Mesenchymal stem cell (in vitro differentiated cells and primary cell): ENCODE measurements around the gene POLH.

ENCODE experiments used
- DNase-seq: peaks from one replicate; pipeline ENCODE4 v3.0.0-alpha.2; 2013
- H2AFZ ChIP-seq: one replicate; pipeline ENCODE4 v1.6.1; 2013; ENCODE audit warnings: low read depth, mild to moderate bottlenecking, control low read depth, inconsistent platforms, low read length, moderate library complexity
- H2AK5ac ChIP-seq: 2 replicates; pipeline ENCODE4 v1.6.1; 2013; ENCODE audit warnings: low read length, moderate library complexity, mild to moderate bottlenecking, inconsistent platforms; ENCODE audit not compliant: severe bottlenecking
- H2BK120ac ChIP-seq: one replicate; pipeline ENCODE4 v1.6.1; 2013; ENCODE audit warnings: low read depth, mild to moderate bottlenecking, inconsistent platforms, low read length, moderate library complexity
- H2BK12ac ChIP-seq, 2 experiments: one replicate each; pipeline ENCODE4 v1.6.1; 2013; ENCODE audit warnings: inconsistent platforms in 2 of 2, low read length in 2 of 2, mild to moderate bottlenecking in 2 of 2, moderate library complexity in 2 of 2, control low read depth in 1 of 2
- H2BK15ac ChIP-seq: one replicate; pipeline ENCODE4 v1.6.1; 2013; ENCODE audit warnings: mild to moderate bottlenecking, low read depth, inconsistent platforms; ENCODE audit not compliant: poor library complexity, severe bottlenecking
- H2BK5ac ChIP-seq: 2 replicates; pipeline ENCODE4 v1.6.1; 2013; ENCODE audit warnings: low read depth, mild to moderate bottlenecking, low read length, control low read depth, inconsistent platforms; ENCODE audit not compliant: poor library complexity, severe bottlenecking
- H3K14ac ChIP-seq, 2 experiments: one replicate each; pipeline ENCODE4 v1.6.1; 2013; ENCODE audit warnings: inconsistent platforms in 2 of 2, low read length in 2 of 2, control low read depth in 1 of 2, mild to moderate bottlenecking in 1 of 2, moderate library complexity in 1 of 2
- H3K18ac ChIP-seq, 2 experiments: one replicate each; pipeline ENCODE4 v1.6.1; 2013; ENCODE audit warnings: inconsistent platforms in 2 of 2, low read length in 2 of 2, control low read depth in 1 of 2, low read depth in 1 of 2, mild to moderate bottlenecking in 1 of 2
- H3K23ac ChIP-seq, 2 experiments: one replicate each; pipeline ENCODE4 v1.6.1; 2013; ENCODE audit warnings: inconsistent platforms in 2 of 2, low read length in 2 of 2, mild to moderate bottlenecking in 2 of 2, moderate library complexity in 2 of 2, control low read depth in 1 of 2
- H3K27ac ChIP-seq: 2 replicates; pipeline ENCODE4 v1.5.1; 2013; ENCODE audit warnings: mild to moderate bottlenecking, moderate library complexity, low read length, control low read depth, inconsistent platforms; ENCODE audit not compliant: poor library complexity, severe bottlenecking
- H3K27me3 ChIP-seq, 2 experiments: 2 replicates each; pipeline versions ENCODE4 v1.6.1 to v1.7.0; 2013; ENCODE audit warnings: low read length in 2 of 2, mild to moderate bottlenecking in 2 of 2, moderate library complexity in 2 of 2, control low read depth in 1 of 2, inconsistent platforms in 1 of 2; ENCODE audit not compliant: control insufficient read depth in 1 of 2, insufficient read depth in 1 of 2
- H3K36me3 ChIP-seq, 2 experiments: 2 replicates each; pipeline versions ENCODE4 v1.6.1 to v1.7.0; 2013; ENCODE audit warnings: low read length in 2 of 2, control low read depth in 1 of 2, inconsistent platforms in 1 of 2, low read depth in 1 of 2, mild to moderate bottlenecking in 1 of 2; ENCODE audit not compliant: insufficient read depth in 2 of 2, control insufficient read depth in 1 of 2
- H3K4ac ChIP-seq, 2 experiments: one replicate each; pipeline ENCODE4 v1.6.1; 2013; ENCODE audit warnings: inconsistent platforms in 2 of 2, low read length in 2 of 2, mild to moderate bottlenecking in 2 of 2, moderate library complexity in 2 of 2, control low read depth in 1 of 2, low read depth in 1 of 2
- H3K4me1 ChIP-seq: 2 replicates; pipeline ENCODE4 v1.6.1; 2013; ENCODE audit warnings: low read depth, low read length, control low read depth; ENCODE audit not compliant: control insufficient read depth, insufficient read depth
- H3K4me2 ChIP-seq: 2 replicates; pipeline ENCODE4 v1.6.1; 2013; ENCODE audit warnings: low read length, mild to moderate bottlenecking, inconsistent platforms; ENCODE audit not compliant: poor library complexity, severe bottlenecking
- H3K4me3 ChIP-seq, 2 experiments: 2 replicates each; pipeline versions ENCODE4 v1.5.1 to v1.7.0; 2013; ENCODE audit warnings: low read length in 2 of 2, mild to moderate bottlenecking in 2 of 2, control low read depth in 1 of 2, low read depth in 1 of 2; ENCODE audit not compliant: insufficient read depth in 1 of 2
- H3K79me1 ChIP-seq: replicated peaks from 2 replicates; pipeline ENCODE4 v1.6.1; 2013; ENCODE audit warnings: mild to moderate bottlenecking, control low read depth, low read length, inconsistent platforms; ENCODE audit not compliant: poor library complexity, severe bottlenecking
- H3K9ac ChIP-seq: 2 replicates; pipeline ENCODE4 v1.7.0; 2013; ENCODE audit warnings: mild to moderate bottlenecking, low read length, moderate library complexity
- H3K9me3 ChIP-seq: 2 replicates; pipeline ENCODE4 v1.7.0; 2013; ENCODE audit warnings: mild to moderate bottlenecking, low read length; ENCODE audit not compliant: control insufficient read depth
- H4K8ac ChIP-seq: one replicate; pipeline ENCODE4 v1.6.1; 2013; ENCODE audit warnings: inconsistent platforms, mild to moderate bottlenecking, low read length, moderate library complexity
- H4K91ac ChIP-seq: one replicate; pipeline ENCODE4 v1.6.1; 2013; ENCODE audit warnings: mild to moderate bottlenecking, low read length, inconsistent platforms
- WGBS: methylation state at CpG from one replicate; pipeline ENCODE4 v1.1.7; 2013; ENCODE audit warnings: mixed read lengths; 5-methylcytosine and 5-hydroxymethylcytosine counted together

POLH gene

DNA sequence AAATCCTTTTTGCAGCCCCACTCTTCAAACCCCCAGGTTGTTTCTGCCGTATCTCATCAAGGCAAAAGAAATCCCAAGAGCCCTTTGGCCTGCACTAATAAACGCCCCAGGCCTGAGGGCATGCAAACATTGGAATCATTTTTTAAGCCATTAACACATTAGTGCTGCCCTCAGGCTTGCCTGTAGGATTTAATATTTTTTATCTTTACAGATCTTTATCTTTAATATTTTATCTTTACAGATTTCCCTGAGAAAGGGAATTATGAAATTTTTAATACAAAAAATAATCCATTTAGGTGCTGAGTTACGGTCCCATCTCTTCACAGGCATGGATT is 38.4 kb downstream of the POLH start:
- Histone ChIP-seq H3K4me1 (peaks cover 1% of the 10 kb centered on the region), H3K4me2 (no peak overlapping the region), H3K9ac (no peak overlapping the region), H2AK5ac (no peak overlapping the region), H3K27ac (no peak overlapping the region), H2BK15ac (no peak overlapping the region), H3K27me3 (no peaks in the 10 kb centered on the region), H3K4me3 (no peak overlapping the region), H3K14ac (no peak overlapping the region), H3K4ac (no peak overlapping the region), H4K91ac (no peak overlapping the region), H2BK120ac (no peak overlapping the region), H3K18ac (no peak overlapping the region), H2AFZ (no peak overlapping the region), H3K36me3 (peaks cover 38 to 68% of the 10 kb centered on the region in 2 experiments), H4K8ac (no peak overlapping the region), H2BK5ac (no peak overlapping the region), H3K23ac (no peak overlapping the region), H3K79me1 (peaks cover 11% of the 10 kb centered on the region), H2BK12ac (no peak overlapping the region), H3K9me3 (no peaks in the 10 kb centered on the region)
- 93% methylated on average over 2 of the region's 3 CpGs for WGBS
- DNase-seq: no peak

DNA sequence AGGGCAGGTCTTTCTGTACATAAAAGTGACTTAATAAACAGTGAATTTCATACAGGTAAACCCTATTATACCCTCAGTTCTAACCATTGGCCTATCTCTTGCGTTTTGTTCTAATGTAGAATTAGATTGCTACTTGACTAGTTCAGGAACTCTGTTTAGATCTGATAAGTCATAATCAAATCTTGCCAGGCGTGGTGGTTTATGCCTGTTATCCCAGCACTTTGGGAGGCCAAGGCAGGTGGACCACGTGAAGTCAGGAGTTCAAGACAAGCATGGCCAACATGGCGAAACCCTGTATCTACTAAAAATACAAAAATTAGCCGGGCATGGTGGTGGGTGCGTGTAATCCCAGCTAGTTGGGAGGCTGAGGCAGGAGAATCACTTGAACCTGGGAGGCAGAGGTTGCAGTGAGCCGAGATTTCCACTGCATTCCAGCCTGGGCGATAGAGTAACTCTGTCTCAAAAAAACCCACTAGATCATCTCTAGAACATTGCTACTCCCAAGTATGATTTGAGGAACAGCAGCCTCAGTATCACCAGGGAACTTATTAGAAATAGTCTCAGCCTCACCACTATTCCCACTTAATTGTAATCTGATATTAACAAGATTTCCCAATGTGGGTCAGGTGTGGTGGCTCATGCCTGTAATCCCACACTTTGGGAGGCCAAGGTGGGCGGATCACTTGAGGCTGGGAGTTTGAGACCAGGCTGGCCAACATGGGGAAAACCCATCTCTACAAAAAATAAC is 40.9 kb downstream of the POLH start:
- H3K14ac ChIP-seq: no peak overlapping the region
- no peak overlapping the region for H3K18ac ChIP-seq
- no peak overlapping the region for H3K4me2 ChIP-seq
- H3K4me1 ChIP-seq: no peaks in the 10 kb centered on the region
- H2BK15ac ChIP-seq: no peak overlapping the region
- no peak overlapping the region for H2BK12ac ChIP-seq
- H4K8ac ChIP-seq: no peak overlapping the region
- no peak overlapping the region for H3K4ac ChIP-seq
- no peak overlapping the region for H3K27ac ChIP-seq
- H4K91ac ChIP-seq: no peak overlapping the region
- H3K79me1 ChIP-seq: peaks cover 14% of the 10 kb centered on the region
- H3K9ac ChIP-seq: no peak overlapping the region
- H3K23ac ChIP-seq: no peak overlapping the region
- 96% methylated on average over 8 of the region's 9 CpGs for WGBS
- H2BK120ac ChIP-seq: no peak overlapping the region
- no peak overlapping the region for H2AFZ ChIP-seq
- H3K9me3 ChIP-seq: no peaks in the 10 kb centered on the region
- peaks cover 38 to 71% of the 10 kb centered on the region in 2 experiments for H3K36me3 ChIP-seq
- H3K4me3 ChIP-seq: no peak overlapping the region
- H2BK5ac ChIP-seq: no peak overlapping the region
- H3K27me3 ChIP-seq: no peaks in the 10 kb centered on the region
- H2AK5ac ChIP-seq: no peak overlapping the region
- DNase-seq: no peak

DNA sequence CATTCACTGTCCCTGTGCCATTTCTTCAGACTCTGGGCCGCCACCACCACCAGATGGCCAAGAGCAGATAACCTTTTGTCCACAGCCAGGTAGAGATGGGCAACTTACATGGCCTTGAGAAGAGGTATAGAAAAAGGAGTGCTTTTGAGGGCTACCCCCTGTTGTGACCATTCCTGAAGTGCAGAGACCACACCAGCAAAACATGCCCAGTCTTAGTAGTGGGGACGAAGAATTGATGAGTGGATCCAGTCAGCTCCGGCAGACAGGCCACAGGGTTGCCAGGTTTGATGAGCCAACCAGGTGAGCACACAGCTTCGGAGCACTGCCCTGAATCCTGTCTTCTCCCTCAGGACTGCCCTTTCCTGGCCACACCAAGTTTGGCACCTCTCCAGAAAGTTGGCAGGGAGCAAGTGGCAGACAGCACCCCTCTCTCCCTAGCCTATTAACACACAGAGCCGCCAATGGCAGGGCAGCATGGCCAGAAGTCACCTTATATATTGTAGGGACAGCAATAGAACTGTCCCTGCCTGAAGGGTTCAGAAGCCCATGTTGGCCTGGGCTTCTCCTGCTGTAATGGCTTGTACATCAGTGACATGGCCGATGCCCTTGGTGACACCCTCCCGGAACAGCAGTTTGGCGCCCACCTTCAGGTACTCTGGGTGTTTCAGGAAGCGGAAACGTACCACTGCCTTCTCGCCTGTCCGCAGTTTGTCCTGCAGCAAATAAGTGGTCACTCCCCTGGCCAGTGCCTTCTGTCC is 45.3 kb downstream of the POLH start:
- no peak overlapping the region for H3K4me3 ChIP-seq
- H3K4me2 ChIP-seq: no peak overlapping the region
- H2AK5ac ChIP-seq: no peak overlapping the region
- no peak overlapping the region for H2BK120ac ChIP-seq
- no peak overlapping the region for H2BK5ac ChIP-seq
- no peaks in the 10 kb centered on the region for H3K9me3 ChIP-seq
- no peak for DNase-seq
- H3K4me1 ChIP-seq: no peaks in the 10 kb centered on the region
- H3K18ac ChIP-seq: no peak overlapping the region
- peaks cover 63 to 87% of the 10 kb centered on the region in 2 experiments for H3K36me3 ChIP-seq
- peaks cover 35% of the 10 kb centered on the region for H3K79me1 ChIP-seq
- no peak overlapping the region for H3K14ac ChIP-seq
- H3K23ac ChIP-seq: no peak overlapping the region
- over 99% methylated on average over 12 of the region's 12 CpGs for WGBS
- H3K27me3 ChIP-seq: no peaks in the 10 kb centered on the region
- H2BK12ac ChIP-seq: no peak overlapping the region
- H4K8ac ChIP-seq: peak overlapping the region; percentile 7
- H3K27ac ChIP-seq: no peak overlapping the region
- H3K4ac ChIP-seq: no peak overlapping the region
- H3K9ac ChIP-seq: no peak overlapping the region
- H2AFZ ChIP-seq: no peak overlapping the region
- H4K91ac ChIP-seq: no peak overlapping the region
- no peak overlapping the region for H2BK15ac ChIP-seq

DNA sequence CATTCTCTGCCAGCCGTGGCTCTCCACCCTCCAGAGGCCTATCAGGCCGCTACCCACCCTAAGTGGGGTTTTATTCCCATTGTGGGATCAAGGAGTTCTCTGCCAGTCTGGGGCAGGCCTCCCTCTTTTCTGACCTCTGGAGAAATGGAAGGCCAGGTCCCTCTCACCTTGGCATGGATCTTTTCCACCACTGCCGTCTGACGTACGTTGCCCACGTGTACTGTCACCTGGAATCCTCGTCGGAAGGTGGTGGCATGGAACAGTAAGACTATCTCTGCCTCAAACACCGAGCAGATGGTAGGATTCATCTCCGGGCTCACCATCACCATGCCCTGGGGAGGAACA is 45.8 kb downstream of the POLH start:
- no peak overlapping the region for H2BK5ac ChIP-seq
- peaks cover under 1% of the 10 kb centered on the region for H3K4me1 ChIP-seq
- no peaks in the 10 kb centered on the region for H3K9me3 ChIP-seq
- no peak overlapping the region for H2BK15ac ChIP-seq
- no peak overlapping the region for H3K14ac ChIP-seq
- H2BK12ac ChIP-seq: no peak overlapping the region
- H3K4me2 ChIP-seq: no peak overlapping the region
- H3K23ac ChIP-seq: no peak overlapping the region
- no peak overlapping the region for H3K9ac ChIP-seq
- WGBS: 96% methylated on average over 10 of the region's 10 CpGs
- H3K4ac ChIP-seq: no peak overlapping the region
- H3K79me1 ChIP-seq: peaks cover 37% of the 10 kb centered on the region
- no peak overlapping the region for H2AFZ ChIP-seq
- peak overlapping the region; percentile 7 for H4K8ac ChIP-seq
- H2AK5ac ChIP-seq: no peak overlapping the region
- H4K91ac ChIP-seq: no peak overlapping the region
- no peak overlapping the region for H3K27ac ChIP-seq
- H3K18ac ChIP-seq: no peak overlapping the region
- no peak overlapping the region for H2BK120ac ChIP-seq
- peaks cover 64 to 85% of the 10 kb centered on the region in 2 experiments for H3K36me3 ChIP-seq
- H3K4me3 ChIP-seq: no peak overlapping the region
- H3K27me3 ChIP-seq: no peaks in the 10 kb centered on the region
- no peak for DNase-seq
